Measurements from ENCODE around the gene TIGD4. TPM values are rescaled to one million over a fixed set of nuclear protein-coding genes. Genes with fewer than 3 reads are reported as not detected.

TIGD4 gene
- total and polyA plus RNA-seq, 2 donors (not counting 1 experiment from before 2014, with no cell fraction given), result 0.04 to 0.59 TPM

DNA sequence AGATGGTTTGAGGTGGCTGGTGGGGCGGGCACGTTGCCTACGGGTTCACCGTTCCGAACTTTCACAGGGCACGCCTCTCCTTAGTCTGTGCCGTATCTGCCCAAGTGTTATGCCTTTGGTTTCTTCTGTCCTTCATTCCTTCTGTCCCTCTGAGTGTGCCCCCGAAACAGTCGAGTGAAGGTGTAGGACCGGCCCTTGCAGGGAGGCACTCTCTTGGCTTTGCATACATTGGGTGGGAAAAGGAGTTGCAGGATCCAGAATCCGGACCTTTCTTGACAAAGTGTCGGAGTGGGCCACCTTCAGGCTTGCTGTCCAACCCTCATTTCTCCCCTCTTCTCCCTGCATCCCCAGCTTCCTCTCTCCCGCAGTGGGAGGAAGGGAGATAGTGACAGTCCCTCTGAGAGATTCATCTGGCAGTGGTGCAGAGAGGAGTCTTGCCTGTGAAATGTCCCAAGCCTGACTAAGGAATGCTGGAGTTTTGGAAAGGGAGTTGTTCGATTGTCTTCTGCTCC lies 793 bp upstream of the TIGD4 start:
- H3K27me3 Mint-ChIP-seq, result peaks cover 5% of the 10 kb centered on the region
- H3K4me3 Mint-ChIP-seq, result peak overlapping the region; percentile 98
- H3K4me1 Mint-ChIP-seq, result peaks cover 57% of the 10 kb centered on the region
- H3K4me1 ChIP-seq (ENCODE audit: control insufficient read depth in 2 of 2, insufficient read depth in 2 of 2, low read length in 2 of 2), result peaks cover 22 to 31% of the 10 kb centered on the region in 2 donors
- H3K79me2 ChIP-seq (ENCODE audit: control insufficient read depth, insufficient read depth, low read length), result peaks cover 32% of the 10 kb centered on the region
- intact Hi-C loops (cut with micrococcal nuclease), result loop anchor here (10.0 kb wide), 1 partner anchor 64 kb away; no protein-coding TSS in a partner anchor
- no peaks in the 10 kb centered on the region for H4K20me1 ChIP-seq (ENCODE audit: control insufficient read depth, insufficient read depth, low read length, poor library complexity, severe bottlenecking)
- no peak for DNase-seq
- H3K4me3 ChIP-seq (ENCODE audit: control extremely low read depth in 1 of 5, extremely low read depth in 1 of 5, insufficient read depth in 1 of 5, low read depth in 2 of 5, low read length in 4 of 5), result peak overlapping the region; percentile 59 to 95 (median 90)
- H3K27ac ChIP-seq (ENCODE audit: low read length in 2 of 2), result peak overlapping the region; percentile 60 to 79
- WGBS (ENCODE audit: insufficient coverage), result 7% methylated on average over 10 of the region's 14 CpGs
- H3K9me3 ChIP-seq (ENCODE audit: control extremely low read depth in 1 of 3, control insufficient read depth in 2 of 3, insufficient read depth in 1 of 3, low read length in 2 of 3), result no peaks in the 10 kb centered on the region
- ChIA-PET CTCF (interaction anchor here (1.0 to 2.6 kb wide), 5 partner anchors 8 to 863 kb away, joined by 3 to 8 read pairs (median 6); no protein-coding TSS in a partner anchor), POLR2A (no interaction called here)
- H2AFZ ChIP-seq (ENCODE audit: insufficient read depth, low read depth, low read length, poor library complexity, severe bottlenecking), result peak overlapping the region; percentile 95
- H3K4me2 ChIP-seq (replicated peaks; ENCODE audit: low read depth, low read length, poor library complexity, severe bottlenecking), result peak overlapping the region; percentile 81
- no peaks in the 10 kb centered on the region for H3K27me3 ChIP-seq (replicated peaks in 1 of 4; ENCODE audit: control extremely low read depth in 1 of 4, control insufficient read depth in 3 of 4, insufficient read depth in 4 of 4, low read length in 3 of 4)
- ATAC-seq (ENCODE audit: low read depth), result peak; percentile 46
- no peaks in the 10 kb centered on the region for H3K36me3 ChIP-seq (replicated peaks in 1 of 2; ENCODE audit: control extremely low read depth in 1 of 2, control insufficient read depth in 1 of 2, extremely low read depth in 1 of 2, insufficient read depth in 2 of 2, low read length in 1 of 2)
- H3K9me3 Mint-ChIP-seq (ENCODE audit: insufficient read depth), result no peaks in the 10 kb centered on the region
- peak overlapping the region; percentile 93 for H3K27ac Mint-ChIP-seq
- TF ChIP-seq, protein P1, sequence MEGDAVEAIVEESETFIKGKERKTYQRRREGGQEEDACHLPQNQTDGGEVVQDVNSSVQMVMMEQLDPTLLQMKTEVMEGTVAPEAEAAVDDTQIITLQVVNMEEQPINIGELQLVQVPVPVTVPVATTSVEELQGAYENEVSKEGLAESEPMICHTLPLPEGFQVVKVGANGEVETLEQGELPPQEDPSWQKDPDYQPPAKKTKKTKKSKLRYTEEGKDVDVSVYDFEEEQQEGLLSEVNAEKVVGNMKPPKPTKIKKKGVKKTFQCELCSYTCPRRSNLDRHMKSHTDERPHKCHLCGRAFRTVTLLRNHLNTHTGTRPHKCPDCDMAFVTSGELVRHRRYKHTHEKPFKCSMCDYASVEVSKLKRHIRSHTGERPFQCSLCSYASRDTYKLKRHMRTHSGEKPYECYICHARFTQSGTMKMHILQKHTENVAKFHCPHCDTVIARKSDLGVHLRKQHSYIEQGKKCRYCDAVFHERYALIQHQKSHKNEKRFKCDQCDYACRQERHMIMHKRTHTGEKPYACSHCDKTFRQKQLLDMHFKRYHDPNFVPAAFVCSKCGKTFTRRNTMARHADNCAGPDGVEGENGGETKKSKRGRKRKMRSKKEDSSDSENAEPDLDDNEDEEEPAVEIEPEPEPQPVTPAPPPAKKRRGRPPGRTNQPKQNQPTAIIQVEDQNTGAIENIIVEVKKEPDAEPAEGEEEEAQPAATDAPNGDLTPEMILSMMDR (IDR thresholded peaks at IDR 0.05), result no peak
- TF ChIP-seq EZH2 (IDR thresholded peaks at IDR 0.05; ENCODE audit: borderline replicate concordance, insufficient read depth, low read depth, low read length, poor library complexity, severe bottlenecking), result no peak
- peak overlapping the region; percentile 90 for H3K9ac ChIP-seq (ENCODE audit: low read length)

Measured in B cell (primary cell).